Body of pancreas (tissue), 4 donors: ENCODE results near the gene FOXJ3. TPM values are rescaled to one million over a fixed set of nuclear protein-coding genes. Genes with fewer than 3 reads are reported as not detected.
"Not testable (repeated sequence)": the region's sequence is repeated elsewhere in the genome, so short reads cannot be mapped to it uniquely, and the experiment has no call there.

ENCODE experiments used
- ATAC-seq: fragments of 150-250 bp; one replicate; pipeline ENCODE4 v1.9.1; 2016
- DNase-seq, 4 donors: peaks; one replicate each; pipeline ENCODE4 v3.0.0-alpha.2; 2019
- H3K27ac ChIP-seq, 4 donors: fragments of 200-600 bp; sonication (generic); 1 replicate in 3 of 4; 2 replicates in 1 of 4; pipeline versions ENCODE4 v1.5.1 to v1.6.1; 2016 to 2019; ENCODE audit warnings: mild to moderate bottlenecking in 1 of 4, mixed read lengths in 1 of 4, moderate library complexity in 1 of 4
- H3K27me3 ChIP-seq, 2 donors: fragments of 200-600 bp; sonication (generic); one replicate each; pipeline ENCODE4 v1.6.0; 2016; ENCODE audit warnings: mild to moderate bottlenecking in 1 of 2
- H3K36me3 ChIP-seq, 2 donors: fragments of 200-600 bp; sonication (generic); replicated peaks in 1 of 2; 2 replicates each; pipeline ENCODE4 v1.5.1; 2016; ENCODE audit warnings: low read depth in 2 of 2; ENCODE audit not compliant: insufficient read depth in 1 of 2
- H3K4me1 ChIP-seq: fragments of 200-600 bp; sonication (generic); one replicate; pipeline ENCODE4 v1.6.0; 2016
- H3K4me3 ChIP-seq, 2 donors: fragments of 200-600 bp; sonication (generic); 1 replicate in 1 of 2; 2 replicates in 1 of 2; pipeline ENCODE4 v1.5.1; 2016 to 2019
- H3K9me3 ChIP-seq, 3 donors: fragments of 200-600 bp; sonication (generic); 1 replicate in 2 of 3; 2 replicates in 1 of 3; pipeline ENCODE4 v1.5.1; 2016
- POLR2A ChIP-seq, 3 donors: fragments of 450-650 bp; IDR thresholded peaks; one replicate each; pipeline ENCODE4 v1.6.1; 2016; ENCODE audit warnings: antibody characterized with exemption in 3 of 3, mild to moderate bottlenecking in 2 of 3
- WGBS, 2 donors: methylation state at CpG; one replicate each; pipeline ENCODE4 v1.1.5; 2017; 5-methylcytosine and 5-hydroxymethylcytosine counted together
- intact Hi-C: fragments of 100-400 bp; cut with DNase I; formaldehyde crosslinking; loops from one replicate; pipeline ENCODE4 v1.15.1; 2023
- total RNA-seq, 2 donors: library from RNA; depleted of rRNA; stranded (reverse); fragments of >200 nt; gene quantifications; one replicate each; pipeline ENCODE4 v1.1.0, GENCODE V29; 2016
- TF ChIP-seq, protein P1 (sequence below), 7 experiments: fragments of 450-650 bp in 4 of 7; fragments of 200-600 bp in 3 of 7; sonication (generic) in 3 of 7; IDR thresholded peaks; one replicate each; pipeline ENCODE4 v1.5.1; 2016 to 2019; ENCODE audit warnings: antibody characterized with exemption in 7 of 7

Gene FOXJ3
- total RNA-seq, 2 donors from 2014 or later, result 25.2 to 50.4 TPM

DNA sequence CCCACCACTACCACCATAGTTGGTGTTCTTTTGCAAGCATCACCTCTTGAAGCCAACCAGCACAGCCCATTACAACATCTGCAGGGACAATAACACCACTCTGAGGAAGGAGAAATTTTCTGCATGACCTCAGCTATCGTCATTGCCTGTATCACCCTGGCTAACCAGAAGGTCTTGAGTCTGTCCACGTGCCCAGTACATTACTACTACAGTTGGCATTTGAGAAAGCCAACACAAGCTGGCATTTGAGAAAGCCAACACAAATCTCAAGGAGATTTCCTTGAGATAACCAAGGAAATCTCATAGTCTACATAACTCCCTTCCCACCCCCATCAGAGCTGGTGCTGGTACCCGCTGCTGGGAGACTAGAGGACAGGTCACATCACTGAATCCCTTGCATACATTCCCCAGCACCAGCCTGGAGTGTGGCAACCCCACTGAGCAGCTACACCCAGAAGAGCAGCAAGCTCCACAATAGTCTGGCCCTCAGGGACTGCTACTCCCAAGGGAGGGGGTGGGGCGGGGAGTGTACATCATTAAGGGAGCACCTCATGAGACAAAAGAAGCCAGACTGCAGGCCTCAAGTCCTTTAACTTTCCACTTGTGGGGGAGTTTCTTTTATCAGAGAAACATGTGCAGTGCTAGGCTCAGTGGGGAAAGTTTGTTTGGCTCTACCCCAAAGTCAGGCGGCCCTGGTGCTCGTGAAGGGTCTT is 124.5 kb downstream of the FOXJ3 start:
- H3K27me3 ChIP-seq, result no peaks in the 10 kb centered on the region
- TF ChIP-seq POLR2A (IDR thresholded peaks at IDR 0.05), result no peak
- TF ChIP-seq, protein P1, sequence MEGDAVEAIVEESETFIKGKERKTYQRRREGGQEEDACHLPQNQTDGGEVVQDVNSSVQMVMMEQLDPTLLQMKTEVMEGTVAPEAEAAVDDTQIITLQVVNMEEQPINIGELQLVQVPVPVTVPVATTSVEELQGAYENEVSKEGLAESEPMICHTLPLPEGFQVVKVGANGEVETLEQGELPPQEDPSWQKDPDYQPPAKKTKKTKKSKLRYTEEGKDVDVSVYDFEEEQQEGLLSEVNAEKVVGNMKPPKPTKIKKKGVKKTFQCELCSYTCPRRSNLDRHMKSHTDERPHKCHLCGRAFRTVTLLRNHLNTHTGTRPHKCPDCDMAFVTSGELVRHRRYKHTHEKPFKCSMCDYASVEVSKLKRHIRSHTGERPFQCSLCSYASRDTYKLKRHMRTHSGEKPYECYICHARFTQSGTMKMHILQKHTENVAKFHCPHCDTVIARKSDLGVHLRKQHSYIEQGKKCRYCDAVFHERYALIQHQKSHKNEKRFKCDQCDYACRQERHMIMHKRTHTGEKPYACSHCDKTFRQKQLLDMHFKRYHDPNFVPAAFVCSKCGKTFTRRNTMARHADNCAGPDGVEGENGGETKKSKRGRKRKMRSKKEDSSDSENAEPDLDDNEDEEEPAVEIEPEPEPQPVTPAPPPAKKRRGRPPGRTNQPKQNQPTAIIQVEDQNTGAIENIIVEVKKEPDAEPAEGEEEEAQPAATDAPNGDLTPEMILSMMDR (IDR thresholded peaks at IDR 0.05), result no peak
- no peak for ATAC-seq
- H3K4me3 ChIP-seq, result no peak overlapping the region
- H3K27ac ChIP-seq, result no peak overlapping the region
- H3K36me3 ChIP-seq, result no peaks in the 10 kb centered on the region
- no peak for DNase-seq
- peaks cover 30% of the 10 kb centered on the region for H3K4me1 ChIP-seq
- no peaks in the 10 kb centered on the region for H3K9me3 ChIP-seq
- WGBS, 2 donors, result 74 to 79% methylated on average over 6 of the region's 6 CpGs
- intact Hi-C loops, result no loop called here

DNA sequence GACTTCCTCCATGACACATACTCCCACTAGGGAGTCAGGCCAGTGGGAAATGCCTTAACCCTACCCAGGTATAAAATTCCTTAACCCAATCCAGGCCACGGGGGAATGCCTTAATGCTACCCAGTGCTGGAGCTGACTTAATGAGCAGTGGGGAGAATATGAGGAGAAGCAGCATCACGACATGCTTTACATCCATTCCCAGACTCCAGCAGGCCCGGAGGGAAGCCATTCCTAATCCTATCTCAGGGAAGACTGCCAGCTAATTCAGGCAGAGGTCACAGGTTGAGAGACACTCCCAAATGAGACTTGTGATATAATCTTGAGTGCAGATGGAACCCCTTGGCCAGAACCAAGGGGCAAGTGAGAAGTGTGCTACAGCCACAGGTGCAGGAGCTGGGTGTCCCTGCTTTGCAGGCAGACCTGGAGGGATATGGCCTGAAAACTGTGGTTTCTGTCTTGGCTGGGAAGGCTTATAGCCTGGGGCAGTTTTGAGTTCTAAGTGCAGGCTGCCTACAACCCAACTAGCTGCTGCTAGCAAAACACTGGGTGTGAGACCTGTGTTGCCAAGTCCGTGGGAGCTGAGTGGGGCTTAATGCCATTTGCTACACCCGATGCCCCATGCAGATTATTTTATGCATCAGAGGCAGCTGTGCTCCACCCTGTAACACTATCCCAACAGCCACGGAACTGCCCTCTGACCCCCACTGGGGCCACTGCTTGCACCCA is 125.3 kb downstream of the FOXJ3 start:
- no peaks in the 10 kb centered on the region for H3K9me3 ChIP-seq
- intact Hi-C loops, result no loop called here
- H3K4me1 ChIP-seq, result peaks cover 23% of the 10 kb centered on the region
- no peak overlapping the region for H3K27ac ChIP-seq
- 85 to 97% methylated on average over 4 to 6 of the region's 6 CpGs for WGBS, 2 donors
- no peaks in the 10 kb centered on the region for H3K36me3 ChIP-seq
- ATAC-seq (no peak), DNase-seq (no peak)
- TF ChIP-seq, protein P1 (IDR thresholded peaks at IDR 0.05), result no peak
- no peak for TF ChIP-seq POLR2A (IDR thresholded peaks at IDR 0.05)
- H3K27me3 ChIP-seq, result no peaks in the 10 kb centered on the region
- no peak overlapping the region for H3K4me3 ChIP-seq

DNA sequence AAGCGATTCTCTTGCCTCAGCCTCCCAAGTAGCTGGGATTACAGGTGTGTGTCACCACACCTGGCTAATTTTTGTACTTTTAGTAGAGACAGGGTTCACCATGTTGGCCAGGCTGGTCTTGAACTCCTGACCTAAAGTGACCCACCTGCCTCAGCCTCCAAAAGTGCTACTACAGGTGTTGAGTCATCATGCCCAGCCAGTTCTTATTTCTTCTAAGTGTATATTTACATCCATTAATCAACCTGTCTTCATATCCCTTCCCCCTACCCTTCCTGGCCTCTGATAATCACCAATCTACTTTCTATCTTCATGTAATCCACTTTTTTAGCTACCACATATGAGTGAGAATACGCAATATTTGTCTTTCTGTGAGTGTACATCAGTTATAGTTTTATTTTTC is 128.1 kb downstream of the FOXJ3 start:
- H3K27me3 ChIP-seq, H3K9me3 ChIP-seq, intact Hi-C loops, H3K27ac ChIP-seq, H3K36me3 ChIP-seq, H3K4me3 ChIP-seq, DNase-seq, ATAC-seq: not testable (repeated sequence)
- 100% methylated on average over 2 of the region's 2 CpGs for WGBS, 2 donors
- peaks cover 11% of the 10 kb centered on the region for H3K4me1 ChIP-seq

DNA sequence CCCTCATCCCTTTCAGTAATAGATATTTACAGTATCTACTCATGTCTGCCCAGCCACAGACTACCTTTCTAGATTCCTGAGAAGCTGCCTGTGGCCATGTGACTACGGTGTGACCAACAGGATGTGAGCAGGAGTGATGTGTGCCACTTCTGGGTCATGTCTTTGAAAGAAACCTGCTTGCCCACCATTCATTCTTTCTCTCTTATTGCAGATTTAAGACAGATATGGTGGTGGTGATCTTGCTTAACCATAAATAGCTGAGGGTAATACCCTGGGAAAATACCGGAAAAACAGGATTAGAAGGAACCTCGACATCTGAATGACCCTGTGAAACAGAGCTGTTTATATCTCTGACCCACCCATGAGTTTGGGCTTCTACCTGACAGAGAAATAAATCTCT is 128.9 kb downstream of the FOXJ3 start:
- no peaks in the 10 kb centered on the region for H3K9me3 ChIP-seq
- no peak for TF ChIP-seq POLR2A (IDR thresholded peaks at IDR 0.05)
- TF ChIP-seq, protein P1 (IDR thresholded peaks at IDR 0.05), result no peak
- no peaks in the 10 kb centered on the region for H3K27me3 ChIP-seq
- H3K36me3 ChIP-seq, result no peaks in the 10 kb centered on the region
- intact Hi-C loops, result no loop called here
- ATAC-seq (no peak), DNase-seq (no peak)
- 72 to 73% methylated on average over 3 of the region's 3 CpGs for WGBS, 2 donors
- H3K4me3 ChIP-seq, result no peak overlapping the region
- H3K27ac ChIP-seq, result no peak overlapping the region
- peaks cover 5% of the 10 kb centered on the region for H3K4me1 ChIP-seq

DNA sequence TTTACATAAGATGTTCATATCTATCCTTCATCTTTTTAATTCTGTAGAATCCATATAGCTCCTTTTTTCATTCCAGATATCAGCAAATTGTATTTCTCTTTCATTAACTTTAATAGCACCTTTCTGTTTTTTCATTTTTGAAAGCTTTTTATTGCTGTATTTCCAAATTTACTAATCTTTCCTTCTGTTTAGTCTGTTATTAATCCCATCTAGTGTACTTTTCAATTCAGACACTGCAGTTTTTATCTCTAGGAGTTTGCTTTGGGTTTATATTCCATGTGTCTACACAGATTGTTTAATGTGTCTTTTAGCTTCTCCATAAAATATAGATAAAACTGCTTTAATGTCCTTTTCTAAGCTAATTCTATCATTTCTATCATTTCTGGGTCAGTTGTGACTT is 133.0 kb downstream of the FOXJ3 start:
- no peak for ATAC-seq
- H3K9me3 ChIP-seq, result no peaks in the 10 kb centered on the region
- peaks cover 0 to 1% of the 10 kb centered on the region in 2 donors for H3K36me3 ChIP-seq
- no peak for TF ChIP-seq POLR2A (IDR thresholded peaks at IDR 0.05)
- TF ChIP-seq, protein P1 (IDR thresholded peaks at IDR 0.05), result no peak
- H3K27ac ChIP-seq, result no peak overlapping the region
- H3K4me3 ChIP-seq, result no peak overlapping the region
- intact Hi-C loops, result no loop called here
- H3K4me1 ChIP-seq, result no peaks in the 10 kb centered on the region
- DNase-seq, result no peak
- H3K27me3 ChIP-seq, result no peaks in the 10 kb centered on the region
